ENCODE measurements around the gene CLNK.

Gene CLNK

DNA sequence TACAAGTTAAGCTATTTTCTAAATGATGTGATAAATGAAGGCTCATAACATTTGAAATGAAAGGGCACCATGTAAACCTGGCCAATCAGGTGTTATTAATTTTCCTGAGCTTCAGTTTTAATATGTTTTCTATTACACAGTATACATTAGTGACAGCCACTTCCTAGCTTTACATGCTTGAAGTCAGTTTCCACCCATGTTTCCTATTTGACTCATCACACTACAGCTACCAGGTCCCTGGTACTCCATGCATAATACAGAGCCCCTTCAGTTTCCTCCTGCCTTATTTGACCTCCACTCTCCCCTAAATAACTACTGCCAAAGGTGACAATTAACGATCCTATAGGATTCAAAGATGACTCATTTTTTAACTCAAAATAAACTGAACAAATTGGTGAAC is 245.6 kb downstream of the CLNK start:
- no peak for FAIRE-seq

DNA sequence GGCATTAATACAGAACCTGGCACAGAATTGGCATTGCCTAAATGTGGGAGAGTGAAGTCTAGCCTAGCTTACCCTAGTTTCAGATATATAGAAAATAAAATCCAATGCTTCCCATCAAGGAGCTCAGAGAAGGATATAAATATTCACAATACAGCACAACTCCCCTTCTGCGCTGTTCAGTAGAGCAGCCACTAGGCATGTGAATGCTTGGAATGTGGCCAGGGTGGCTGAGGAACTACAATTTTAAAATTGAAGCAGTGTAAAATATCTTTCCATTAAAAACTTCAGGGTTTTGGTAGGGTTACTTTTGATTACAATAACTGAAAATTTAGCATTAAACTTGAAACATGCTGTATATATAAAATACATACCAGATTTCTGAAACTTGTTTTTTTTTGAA is 246.8 kb downstream of the CLNK start:
- no peak for FAIRE-seq
